Activated naive CD8-positive, alpha-beta T cell treated with anti-CD3 and anti-CD28 coated beads, Interleukin-2, amount 50 U/mL, for 16 hours (primary cell): Measurements from ENCODE around the gene GUCA1A.
"Not testable (repeated sequence)": the region's sequence is repeated elsewhere in the genome, so short reads cannot be mapped to it uniquely, and the experiment has no call there.

Experiments used
- DNase-seq: peaks from one replicate; pipeline ENCODE4 v3.0.0-alpha.2; 2020; ENCODE audit warnings: low read depth, low spot score

GUCA1A gene

GRCh38 chr6:42176981-42177380 is 3.8 kb downstream of the GUCA1A start:
- DNase-seq, result no peak

DNA sequence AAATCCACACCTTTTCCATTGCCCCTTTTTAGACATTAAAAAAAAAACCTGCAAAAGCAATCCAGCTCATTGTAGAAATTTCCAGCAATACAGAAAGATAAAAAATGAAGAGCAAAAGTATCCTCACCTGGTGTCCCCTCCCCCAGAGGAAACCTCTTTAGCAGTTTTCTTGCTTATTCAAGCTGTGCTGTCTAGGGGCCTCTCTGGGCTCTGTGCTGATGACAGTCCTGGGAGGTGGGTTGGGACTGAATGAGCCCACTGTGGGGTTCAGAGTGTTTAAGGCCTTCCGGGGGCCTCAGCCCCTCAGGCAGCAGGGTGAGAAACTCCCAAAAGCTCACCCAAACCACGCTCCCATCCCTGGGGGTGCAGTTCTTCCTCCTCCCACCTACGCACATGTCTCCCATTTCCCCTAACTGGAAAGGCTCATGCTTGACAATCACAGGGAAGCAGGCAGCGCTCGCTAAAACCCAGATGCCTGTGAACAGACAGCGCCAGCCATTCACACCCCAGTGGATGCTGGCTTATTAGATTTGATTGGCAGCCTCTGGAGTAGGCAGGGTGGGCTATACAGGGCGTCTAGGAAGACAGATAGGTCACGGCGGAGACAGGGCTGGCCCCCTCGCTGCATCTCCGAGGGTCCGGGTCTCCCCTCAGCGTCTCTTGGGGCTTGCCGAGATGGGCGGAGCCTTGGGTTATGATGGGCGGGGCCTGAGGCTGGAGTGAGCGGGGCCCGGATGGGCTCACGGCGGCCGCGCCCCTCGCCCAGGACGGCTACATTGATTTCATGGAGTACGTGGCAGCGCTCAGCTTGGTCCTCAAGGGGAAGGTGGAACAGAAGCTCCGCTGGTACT is 4.6 kb downstream of the GUCA1A start:
- no peak for DNase-seq

DNA sequence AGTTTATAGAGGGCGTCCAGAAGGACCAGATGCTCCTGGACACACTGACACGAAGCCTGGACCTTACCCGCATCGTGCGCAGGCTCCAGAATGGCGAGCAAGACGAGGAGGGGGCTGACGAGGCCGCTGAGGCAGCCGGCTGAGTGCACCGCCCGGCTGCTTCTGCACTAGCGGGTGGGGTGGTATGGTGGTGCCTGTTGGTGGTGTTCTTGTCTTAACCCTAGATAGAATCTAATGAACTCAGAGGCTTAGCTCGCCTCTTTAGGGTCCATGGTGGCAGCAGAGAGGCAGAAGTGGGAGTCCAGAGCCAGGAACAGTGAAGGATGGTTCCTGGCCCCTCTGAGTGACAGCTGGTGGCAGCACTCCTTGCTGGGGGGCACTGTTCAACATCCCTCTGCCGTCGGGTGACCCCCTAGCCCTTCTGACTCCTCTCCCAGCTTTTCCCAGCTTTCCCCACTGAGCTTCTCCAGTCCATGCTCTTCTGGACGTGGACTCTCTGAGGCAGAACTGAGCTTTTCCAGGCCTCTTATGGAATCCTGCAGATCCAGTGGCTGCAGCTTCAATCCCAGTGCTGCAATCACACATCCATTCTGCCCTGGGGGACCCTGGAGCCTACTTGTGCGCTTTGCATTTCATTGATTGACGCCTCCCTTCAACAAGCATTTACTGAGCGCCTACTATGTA is 6.2 kb downstream of the GUCA1A start:
- no peak for DNase-seq

DNA sequence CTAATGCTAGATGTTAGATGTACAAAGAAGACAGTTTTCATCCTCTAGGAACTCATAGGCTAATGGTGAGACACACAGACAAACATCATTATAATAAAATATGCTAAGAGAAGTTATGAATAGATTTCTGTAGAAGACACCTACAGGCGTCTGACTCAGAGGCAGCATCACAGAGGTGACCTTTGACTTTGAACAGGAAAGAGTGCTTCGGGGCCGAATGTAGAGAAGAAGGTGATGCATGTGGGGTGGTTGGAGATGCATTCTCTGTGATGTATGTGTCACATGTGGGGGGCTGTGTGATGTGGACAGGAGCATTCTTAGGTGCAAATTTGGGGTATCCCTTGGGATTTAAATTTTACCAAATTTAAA is 6.8 kb downstream of the GUCA1A start:
- DNase-seq, result no peak

- no peak for DNase-seq
Observed at GRCh38 chr6:42182101-42182500, 8.9 kb downstream of the GUCA1A start.

DNA sequence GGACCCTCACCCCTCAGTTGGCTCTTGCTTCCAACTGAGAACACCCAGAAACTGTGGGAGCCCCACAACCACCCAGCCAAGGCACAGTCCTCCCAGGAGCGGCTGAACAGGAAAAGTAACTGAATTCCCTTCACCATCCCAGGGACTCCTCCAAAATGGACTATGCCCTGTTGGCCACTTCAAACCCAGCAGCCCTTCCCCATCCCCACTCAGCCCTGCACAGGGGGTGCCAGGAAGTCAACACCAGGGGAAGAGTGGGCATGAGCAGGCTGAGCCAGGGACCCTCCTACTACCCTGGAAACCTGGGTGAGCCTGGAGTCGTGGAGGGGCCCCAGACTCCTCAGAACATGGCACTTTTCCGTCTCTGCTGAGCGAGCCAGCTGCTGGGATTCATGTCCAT is 11.3 kb downstream of the GUCA1A start:
- DNase-seq, result no peak

- DNase-seq, result no peak
Observed at GRCh38 chr6:42185597-42185996, 12.4 kb downstream of the GUCA1A start.

- no peak for DNase-seq
Observed at GRCh38 chr6:42188406-42188805, 15.2 kb downstream of the GUCA1A start.

DNA sequence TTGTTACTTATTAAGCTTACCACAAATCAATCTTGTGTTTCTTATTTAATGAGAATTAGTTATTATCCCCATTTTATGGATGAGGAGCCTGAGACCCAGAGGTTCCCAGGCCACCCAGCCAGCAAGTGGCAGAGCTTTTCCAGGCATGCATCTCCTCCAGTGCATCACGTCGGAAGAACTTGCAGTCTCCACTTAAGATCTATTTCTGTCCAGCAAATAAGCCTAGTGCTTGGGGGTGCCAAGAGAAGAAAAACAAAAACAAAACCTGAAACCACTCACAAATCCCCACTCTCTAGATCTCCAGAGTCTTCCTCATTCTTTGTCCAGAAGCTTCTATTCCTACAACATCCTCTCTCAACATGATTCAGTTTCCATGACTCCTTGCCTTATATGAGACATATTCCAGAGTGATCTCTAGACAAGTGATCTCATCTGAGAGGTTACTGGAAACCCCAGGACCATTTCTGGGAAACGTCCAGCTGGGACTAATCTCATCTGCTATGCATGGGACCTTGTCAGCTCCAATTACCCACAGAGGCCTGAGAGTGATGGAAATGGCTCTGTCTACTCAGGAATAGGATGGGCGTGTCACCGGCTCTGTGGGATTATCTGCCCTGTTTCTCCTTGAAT is 17.5 kb downstream of the GUCA1A start:
- no peak for DNase-seq

GRCh38 chr6:42192385-42192784 is 19.2 kb downstream of the GUCA1A start:
- DNase-seq, result not testable (repeated sequence)

GRCh38 chr6:42193491-42193894 is 20.3 kb downstream of the GUCA1A start:
- DNase-seq, result no peak

- DNase-seq, result no peak
Observed at GRCh38 chr6:42194056-42194455, 20.9 kb downstream of the GUCA1A start.

GRCh38 chr6:42195415-42195814 is 22.3 kb downstream of the GUCA1A start:
- no peak for DNase-seq

DNA sequence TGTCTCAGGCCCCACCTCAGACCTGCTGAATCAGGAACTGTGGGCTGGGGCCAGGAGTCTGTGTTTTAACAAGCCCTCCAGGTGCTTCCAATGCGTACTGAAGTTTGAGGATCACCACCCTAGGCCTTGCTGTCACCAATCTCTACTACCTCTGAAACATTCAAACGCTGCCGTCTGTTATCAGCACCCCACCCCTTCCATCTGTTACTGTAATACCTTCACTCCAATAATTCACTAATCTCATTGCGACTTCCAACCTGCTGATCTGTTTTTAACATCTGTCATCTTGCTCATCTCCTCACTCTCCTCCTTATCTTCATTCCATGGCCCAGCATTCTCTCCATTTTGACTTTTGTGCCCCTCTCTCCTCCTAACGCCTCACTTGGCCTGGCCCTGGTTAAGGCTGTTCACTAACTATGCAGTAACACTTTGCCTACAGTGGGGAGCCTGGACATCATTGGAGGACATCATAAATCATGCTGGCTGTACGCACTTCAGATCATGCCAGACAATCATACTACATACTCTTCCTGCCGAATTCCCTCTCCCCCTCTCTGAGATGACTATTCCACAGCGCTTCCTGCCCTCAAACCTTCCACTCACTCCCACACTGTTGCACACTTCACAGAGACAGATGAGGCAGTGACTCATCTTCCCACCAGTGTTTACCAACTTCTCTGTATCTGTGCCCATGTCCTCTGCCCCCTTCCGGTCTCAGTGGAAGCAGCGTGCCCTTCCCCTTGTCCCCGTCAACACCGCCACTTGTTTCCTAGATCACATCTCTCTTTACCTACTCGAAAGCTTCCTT is 24.6 kb downstream of the GUCA1A start:
- no peak for DNase-seq

DNA sequence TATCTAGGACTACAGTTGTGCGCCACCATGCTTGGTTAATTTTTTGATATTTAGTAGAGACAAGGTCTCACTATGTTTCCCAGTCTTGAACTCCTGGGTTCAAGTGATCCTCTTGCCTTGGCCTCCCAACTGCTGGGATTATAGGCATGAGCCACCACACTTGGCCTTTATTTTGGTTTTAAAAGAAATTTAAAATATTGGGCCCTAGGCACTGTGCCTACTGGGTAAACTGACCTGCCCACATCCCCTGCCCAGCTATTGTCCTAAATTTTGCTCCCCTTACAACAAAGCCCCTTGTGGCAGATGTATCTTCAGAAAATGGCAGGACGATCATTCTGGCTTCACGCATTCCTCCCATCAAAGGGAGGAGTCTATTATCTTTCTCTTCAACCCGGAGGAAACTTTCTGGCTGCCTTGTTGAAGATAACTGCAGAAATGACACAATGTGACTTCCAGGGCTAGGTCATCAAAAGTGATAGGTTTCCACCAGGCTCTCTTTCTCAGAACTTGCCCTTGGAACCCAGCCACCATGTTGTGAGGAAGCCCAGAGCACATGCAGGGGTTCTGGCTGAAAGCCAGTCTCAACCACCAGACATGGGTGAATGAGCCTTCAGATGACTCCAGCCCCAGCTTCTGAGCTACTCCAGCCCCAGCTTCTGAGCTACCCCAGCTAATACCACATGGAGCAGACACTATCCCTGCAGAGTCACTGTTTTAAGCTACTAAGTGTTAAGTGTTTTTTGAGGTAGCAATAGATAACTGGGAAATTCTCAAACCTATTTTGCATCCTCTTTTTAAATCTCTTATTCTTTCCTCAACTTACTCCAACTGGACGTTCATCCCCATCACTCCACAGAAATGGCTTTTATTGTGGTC is 26.2 kb downstream of the GUCA1A start:
- no peak for DNase-seq

GRCh38 chr6:42200035-42200434 is 26.9 kb downstream of the GUCA1A start:
- DNase-seq, result no peak

DNA sequence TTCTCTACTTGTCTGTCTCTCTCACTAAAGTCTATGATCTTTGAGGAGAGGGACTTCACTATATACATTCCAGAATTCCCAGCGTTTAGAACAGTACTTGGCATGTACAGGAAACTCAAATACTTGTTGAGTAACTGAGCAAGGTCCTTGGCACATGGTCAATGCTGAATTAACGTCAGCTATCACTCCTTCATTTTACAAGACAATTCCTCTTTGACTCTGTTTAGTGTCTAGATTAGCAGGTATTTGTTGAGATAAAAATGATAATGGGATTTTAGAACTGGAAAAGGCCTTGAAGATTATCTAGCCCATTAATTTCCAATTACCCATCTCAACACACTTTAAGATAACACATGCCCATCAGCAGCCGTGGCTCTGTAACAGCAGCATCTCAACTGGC is 28.2 kb downstream of the GUCA1A start:
- DNase-seq, result no peak

- not testable (repeated sequence) for DNase-seq
Observed at GRCh38 chr6:42202131-42202915, 29.2 kb downstream of the GUCA1A start.

DNA sequence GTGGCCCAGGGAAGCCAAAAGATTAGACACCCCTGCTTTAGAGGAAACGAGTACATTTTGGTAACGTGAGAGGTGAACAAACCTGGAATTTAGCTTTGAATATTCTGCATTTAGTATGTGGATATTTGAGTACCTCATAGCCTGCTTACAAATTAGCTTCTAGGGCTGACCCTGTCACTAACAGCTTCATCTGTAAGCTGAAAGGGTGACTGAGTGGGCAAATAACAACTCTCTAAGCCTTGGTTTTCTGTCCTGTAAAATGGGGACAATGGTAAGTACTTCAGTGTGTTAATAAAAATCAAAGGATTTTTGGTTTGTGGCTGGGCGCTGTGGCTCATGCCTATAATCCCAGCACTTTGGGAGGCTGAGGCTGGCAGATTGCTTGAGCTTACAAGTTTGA is 30.0 kb downstream of the GUCA1A start:
- DNase-seq, result no peak

GRCh38 chr6:42204768-42205282 is 31.7 kb downstream of the GUCA1A start:
- DNase-seq, result no peak
